ENCODE data around the gene SKIL.

GRCh38 chr3:170440344-170440743 is 82.8 kb downstream of the SKIL start:
- TF ChIP-seq EZH2phosphoT487 (IDR thresholded peaks at IDR 0.05; ENCODE audit: borderline replicate concordance) (no peak), CTCF (conservative IDR thresholded peaks at IDR 0.05; ENCODE audit: low read length) (no peak)

Measured in Loucy (cell line).